Hematopoietic multipotent progenitor cell (in vitro differentiated cells): Measurements from ENCODE around the gene SLC35B2. TPM values are rescaled to one million over a fixed set of nuclear protein-coding genes. Genes with fewer than 3 reads are reported as not detected.
"Not testable (repeated sequence)": the region's sequence is repeated elsewhere in the genome, so short reads cannot be mapped to it uniquely, and the experiment has no call there.

Experiments
- DNase-seq, 3 donors: peaks; one replicate each; pipeline ENCODE4 v3.0.0-alpha.2; 2011 to 2015; ENCODE audit warnings: low read depth in 2 of 3, low spot score in 2 of 3
- total RNA-seq: library from RNA; depleted of rRNA; stranded (reverse); fragments of >200 nt; gene quantifications from one replicate; pipeline ENCODE4 v1.2.3, GENCODE V29; 2012

SLC35B2 gene
- total RNA-seq, 1 donor: 48.2 TPM

GRCh38 chr6:44237021-44237812 lies 20.1 kb downstream of the SLC35B2 start:
- DNase-seq: peak in 2 of 3 donors; percentile 92 to 95

DNA sequence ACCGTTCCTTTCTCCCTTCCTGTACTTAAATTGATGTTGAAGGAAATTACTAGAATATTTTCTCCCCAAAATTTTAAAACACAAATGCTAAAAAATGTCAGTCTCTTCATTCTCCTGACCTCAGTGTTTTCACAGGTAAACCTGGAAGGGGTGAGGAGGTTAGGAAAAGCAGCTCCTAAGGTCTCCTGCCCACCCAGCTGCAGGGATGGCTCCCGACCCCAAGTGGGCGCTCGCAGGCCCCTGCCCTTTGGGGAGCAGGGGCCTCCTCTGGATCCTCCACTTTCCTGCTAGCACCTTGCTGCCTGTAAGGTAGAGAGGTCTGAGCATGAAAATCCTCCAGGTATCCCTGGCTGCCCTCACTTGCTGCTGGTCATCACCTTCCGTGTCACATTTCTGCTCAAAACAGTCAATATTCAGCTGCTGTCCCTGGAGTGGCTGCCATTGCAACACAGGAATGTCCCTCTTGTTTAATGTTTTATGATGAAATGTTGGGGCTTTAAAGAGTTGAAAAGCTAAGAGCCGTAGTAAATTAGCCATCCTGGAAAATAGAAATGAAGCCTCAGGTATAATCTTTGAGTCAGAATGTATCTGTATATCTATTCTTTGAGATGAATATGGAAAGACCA lies 21.3 kb downstream of the SLC35B2 start:
- no peak for DNase-seq

DNA sequence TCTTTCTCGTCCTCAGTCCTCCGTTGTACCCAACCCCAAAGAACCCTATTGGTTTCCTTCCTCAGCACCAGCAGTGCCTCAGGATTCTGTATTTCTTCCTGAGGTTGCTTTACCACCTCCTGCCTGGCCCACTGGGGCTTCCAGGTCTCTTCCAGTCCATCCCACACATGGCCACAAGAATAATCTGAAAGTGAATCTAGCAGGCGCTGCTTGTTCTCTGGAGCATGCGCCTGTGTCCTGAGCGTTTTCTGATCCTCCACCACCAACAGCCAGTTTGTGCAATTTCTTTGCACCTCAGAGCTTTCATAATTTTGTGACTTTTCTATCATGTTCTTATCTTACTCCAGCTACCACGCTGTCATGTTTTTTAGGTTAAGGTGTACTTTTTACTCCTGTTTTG lies 22.1 kb downstream of the SLC35B2 start:
- DNase-seq: no peak

DNA sequence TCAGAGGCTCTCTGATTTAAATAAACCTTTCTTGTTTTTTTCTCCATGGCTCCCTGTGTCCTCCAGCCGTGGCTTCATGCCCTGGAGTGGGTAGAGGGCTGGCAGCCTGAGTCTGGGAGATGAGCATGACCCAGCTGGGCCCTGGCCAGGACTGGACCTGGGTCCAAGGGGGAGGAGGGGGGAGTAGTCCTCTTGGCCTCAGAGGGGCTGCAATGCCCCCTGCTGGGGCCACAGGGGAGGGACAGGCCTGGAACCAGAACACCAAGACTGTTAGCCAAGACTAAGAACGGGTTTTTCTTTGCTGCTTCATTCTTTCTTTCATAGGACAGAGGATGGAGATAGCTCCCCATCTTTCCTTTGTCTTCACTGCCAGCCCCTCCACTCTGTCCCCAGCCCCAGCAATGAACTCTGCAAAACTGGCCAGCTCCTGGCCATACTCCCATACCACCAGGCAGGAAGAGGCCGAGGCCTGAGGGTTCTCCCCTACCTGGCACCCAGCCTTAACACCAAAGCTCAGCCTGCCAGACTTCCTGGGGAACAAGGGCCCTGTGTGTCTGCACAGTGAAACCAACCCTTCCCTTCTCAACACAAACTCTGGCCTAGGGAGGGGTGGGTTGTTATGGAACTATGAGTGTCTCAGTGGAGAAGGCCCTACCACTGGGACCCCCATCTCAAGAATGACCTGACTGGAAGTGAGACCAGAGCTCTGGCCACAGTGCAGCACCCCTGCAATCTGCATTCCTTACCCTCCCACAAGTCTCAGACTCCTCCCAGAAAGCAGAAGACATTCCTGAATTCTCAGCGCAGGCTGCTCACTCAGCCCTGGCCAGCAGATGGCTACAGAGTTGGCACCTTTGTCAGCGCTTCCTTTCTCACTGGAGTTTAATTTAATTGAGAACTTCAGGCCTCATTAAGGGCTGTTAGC lies 23.0 kb downstream of the SLC35B2 start:
- peak in 1 of 3 donors; percentile 57 for DNase-seq

- DNase-seq: no peak
Observed at GRCh38 chr6:44233567-44234100, 23.7 kb downstream of the SLC35B2 start.

DNA sequence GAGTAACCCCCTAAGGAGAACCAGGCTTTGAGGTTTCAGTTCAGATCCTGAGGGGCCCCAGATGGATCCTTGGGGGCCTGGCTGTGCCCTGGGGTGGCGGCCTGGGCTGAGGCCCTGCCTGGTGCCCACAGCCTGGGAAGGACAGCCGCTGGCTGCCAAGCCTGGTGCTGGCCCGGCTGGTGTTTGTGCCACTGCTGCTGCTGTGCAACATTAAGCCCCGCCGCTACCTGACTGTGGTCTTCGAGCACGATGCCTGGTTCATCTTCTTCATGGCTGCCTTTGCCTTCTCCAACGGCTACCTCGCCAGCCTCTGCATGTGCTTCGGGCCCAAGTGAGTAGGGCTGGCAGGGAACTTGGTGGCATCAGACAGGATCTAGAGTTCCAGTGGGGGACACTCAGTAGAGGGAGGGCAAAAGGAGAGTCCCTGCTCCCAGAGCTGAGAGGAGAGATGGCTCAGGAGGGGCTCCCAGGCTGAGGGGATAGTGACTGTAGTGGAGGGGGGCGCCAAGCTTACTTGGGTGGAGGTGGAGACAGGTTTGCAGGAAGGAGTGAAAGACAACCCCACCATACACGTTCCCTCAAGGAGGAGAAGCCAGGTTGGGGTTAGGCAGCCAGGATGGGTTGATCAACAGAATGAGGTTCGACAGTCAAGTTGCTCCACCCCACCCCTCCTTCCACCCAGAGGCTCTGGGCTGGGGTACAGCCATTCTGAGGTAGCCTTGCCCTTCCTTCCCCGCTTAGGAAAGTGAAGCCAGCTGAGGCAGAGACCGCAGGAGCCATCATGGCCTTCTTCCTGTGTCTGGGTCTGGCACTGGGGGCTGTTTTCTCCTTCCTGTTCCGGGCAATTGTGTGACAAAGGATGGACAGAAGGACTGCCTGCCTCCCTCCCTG lies 24.4 kb downstream of the SLC35B2 start:
- DNase-seq: peak in 1 of 3 donors; percentile 46

GRCh38 chr6:44231426-44231825 lies 25.9 kb downstream of the SLC35B2 start:
- not testable (repeated sequence) for DNase-seq

- DNase-seq: no peak
Observed at GRCh38 chr6:44230034-44230675, 27.2 kb downstream of the SLC35B2 start.

- no peak for DNase-seq
Observed at GRCh38 chr6:44229376-44230033, 27.8 kb downstream of the SLC35B2 start.

DNA sequence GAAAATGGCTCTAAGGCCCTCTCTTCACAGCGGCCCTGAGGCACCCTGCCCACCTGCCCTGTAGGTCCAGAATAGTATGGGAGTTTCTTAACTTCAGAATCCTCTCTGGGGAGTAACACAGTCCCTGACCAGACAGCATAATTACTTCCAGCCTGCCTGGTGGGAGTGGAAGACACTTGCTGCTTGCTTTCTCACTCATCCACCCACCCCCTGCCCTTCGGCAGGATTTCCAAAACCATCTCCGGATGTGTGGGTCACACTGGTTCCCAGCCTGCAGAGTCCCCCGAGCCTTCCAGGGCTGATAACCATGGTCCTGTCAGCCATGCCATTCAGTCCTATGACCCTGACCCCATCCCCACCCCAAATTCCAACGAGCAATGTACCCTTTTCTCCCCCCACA lies 28.5 kb downstream of the SLC35B2 start:
- DNase-seq: no peak

- DNase-seq: no peak
Observed at GRCh38 chr6:44228433-44228832, 28.9 kb downstream of the SLC35B2 start.

DNA sequence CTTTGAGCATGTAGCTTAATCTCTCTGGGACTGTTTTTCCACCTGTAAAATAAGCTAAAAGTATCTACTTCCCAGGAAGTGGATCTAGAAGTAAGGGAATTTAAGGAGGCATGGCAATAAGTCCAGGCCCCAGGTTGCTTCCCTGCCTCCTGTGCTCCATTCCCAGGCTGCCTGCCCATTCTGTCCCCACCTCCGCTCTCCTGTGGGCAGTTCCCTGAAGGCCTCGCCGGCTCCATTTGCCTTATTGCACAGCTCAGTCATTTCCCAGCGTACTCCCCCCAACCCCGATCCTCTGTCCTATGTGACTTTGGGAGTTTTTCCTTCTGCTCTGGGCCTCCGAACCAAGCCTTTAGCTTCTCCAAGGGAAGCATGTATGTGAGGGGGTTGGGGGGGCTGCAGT lies 29.3 kb downstream of the SLC35B2 start:
- no peak for DNase-seq

- no peak for DNase-seq
Observed at GRCh38 chr6:44227148-44227793, 30.1 kb downstream of the SLC35B2 start.

GRCh38 chr6:44226368-44227147 lies 30.8 kb downstream of the SLC35B2 start:
- DNase-seq: no peak

- DNase-seq: no peak
Observed at GRCh38 chr6:44225579-44226325, 31.6 kb downstream of the SLC35B2 start.

- DNase-seq: no peak
Observed at GRCh38 chr6:44224965-44225305, 32.4 kb downstream of the SLC35B2 start.
